GM12865 (cell line): ENCODE measurements around the gene ARFGAP1.

Source experiments
- DNase-seq: peaks from one replicate; pipeline ENCODE4 v3.0.0; 2010; ENCODE audit warnings: low read depth
- H3K4me3 ChIP-seq: 2 replicates; pipeline ENCODE4 v1.5.1; 2011; ENCODE audit warnings: mild to moderate bottlenecking, low read depth, low read length, control low read depth
- TF ChIP-seq, protein P1 (sequence below): IDR thresholded peaks from 2 replicates; pipeline ENCODE4 v1.5.1; 2011; ENCODE audit warnings: low read length, control low read depth, low read depth, inconsistent platforms; ENCODE audit not compliant: insufficient read depth; ENCODE audit errors: missing control alignments

Gene ARFGAP1

DNA sequence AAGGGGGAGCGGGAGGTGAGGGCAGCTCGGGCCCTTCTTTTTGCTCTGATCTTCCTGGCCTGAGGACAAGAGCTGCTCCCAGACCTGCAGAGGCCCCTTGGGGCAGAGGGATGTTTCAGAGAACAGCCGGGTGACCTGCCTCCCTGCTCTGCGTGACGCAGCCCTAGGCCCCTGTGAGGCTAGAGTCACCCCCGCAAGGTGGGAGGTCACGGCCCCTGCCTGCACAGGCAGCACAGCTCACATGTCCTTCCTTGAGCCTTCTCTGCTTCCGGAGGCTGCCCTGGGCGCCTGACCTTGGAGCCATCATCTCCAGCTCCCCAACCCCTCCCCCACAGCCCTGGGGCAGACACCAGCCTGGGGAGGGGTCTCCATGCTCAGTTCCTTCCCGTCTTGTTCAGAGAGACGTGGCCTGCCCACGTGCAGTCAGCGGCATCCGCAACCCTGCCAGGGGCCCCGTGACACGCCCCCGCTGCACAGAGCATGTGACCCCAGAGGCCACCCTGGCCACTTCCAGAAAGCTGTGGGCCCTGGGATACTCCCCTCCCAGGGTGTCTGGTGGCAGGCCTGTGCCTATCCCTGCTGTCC is 37.1 kb upstream of the ARFGAP1 start, which contains the start of gene BIRC7:
TSS of gene BIRC7 (plus strand) at position 507 of the 585 bp plus-strand sequence. CDS start 192 bp downstream, outside the sequence.
- H3K4me3 ChIP-seq = no peak within 1 kb of the TSS
- TF ChIP-seq, protein P1, sequence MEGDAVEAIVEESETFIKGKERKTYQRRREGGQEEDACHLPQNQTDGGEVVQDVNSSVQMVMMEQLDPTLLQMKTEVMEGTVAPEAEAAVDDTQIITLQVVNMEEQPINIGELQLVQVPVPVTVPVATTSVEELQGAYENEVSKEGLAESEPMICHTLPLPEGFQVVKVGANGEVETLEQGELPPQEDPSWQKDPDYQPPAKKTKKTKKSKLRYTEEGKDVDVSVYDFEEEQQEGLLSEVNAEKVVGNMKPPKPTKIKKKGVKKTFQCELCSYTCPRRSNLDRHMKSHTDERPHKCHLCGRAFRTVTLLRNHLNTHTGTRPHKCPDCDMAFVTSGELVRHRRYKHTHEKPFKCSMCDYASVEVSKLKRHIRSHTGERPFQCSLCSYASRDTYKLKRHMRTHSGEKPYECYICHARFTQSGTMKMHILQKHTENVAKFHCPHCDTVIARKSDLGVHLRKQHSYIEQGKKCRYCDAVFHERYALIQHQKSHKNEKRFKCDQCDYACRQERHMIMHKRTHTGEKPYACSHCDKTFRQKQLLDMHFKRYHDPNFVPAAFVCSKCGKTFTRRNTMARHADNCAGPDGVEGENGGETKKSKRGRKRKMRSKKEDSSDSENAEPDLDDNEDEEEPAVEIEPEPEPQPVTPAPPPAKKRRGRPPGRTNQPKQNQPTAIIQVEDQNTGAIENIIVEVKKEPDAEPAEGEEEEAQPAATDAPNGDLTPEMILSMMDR = no peak
- DNase-seq = no peak

- H3K4me3 ChIP-seq = no peak overlapping the region
- DNase-seq = no peak
- TF ChIP-seq, protein P1 = no peak
Observed at GRCh38 chr20:63236116-63236837, 36.3 kb upstream of the ARFGAP1 start.

DNA sequence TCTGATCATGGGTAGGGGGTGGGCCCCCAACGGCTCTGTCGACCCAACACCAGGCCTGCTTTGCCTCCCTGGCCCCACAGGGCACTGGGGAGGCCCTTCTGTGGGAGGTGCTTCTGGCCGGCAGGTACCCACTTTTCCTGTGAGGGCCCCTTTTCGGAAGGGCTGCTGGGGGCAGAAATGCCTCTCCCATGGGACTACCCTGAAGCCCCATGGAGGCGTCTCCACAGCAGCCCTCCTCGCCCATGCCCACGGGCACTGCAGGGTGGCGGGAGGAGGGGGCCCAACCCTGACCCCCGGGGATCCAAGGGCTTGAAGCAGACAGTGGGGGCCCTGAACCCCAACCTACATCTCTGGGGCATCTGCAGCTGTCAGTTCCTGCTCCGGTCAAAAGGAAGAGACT is 34.6 kb upstream of the ARFGAP1 start:
- no peak for DNase-seq
- no peak overlapping the region for H3K4me3 ChIP-seq
- TF ChIP-seq, protein P1 = no peak

DNA sequence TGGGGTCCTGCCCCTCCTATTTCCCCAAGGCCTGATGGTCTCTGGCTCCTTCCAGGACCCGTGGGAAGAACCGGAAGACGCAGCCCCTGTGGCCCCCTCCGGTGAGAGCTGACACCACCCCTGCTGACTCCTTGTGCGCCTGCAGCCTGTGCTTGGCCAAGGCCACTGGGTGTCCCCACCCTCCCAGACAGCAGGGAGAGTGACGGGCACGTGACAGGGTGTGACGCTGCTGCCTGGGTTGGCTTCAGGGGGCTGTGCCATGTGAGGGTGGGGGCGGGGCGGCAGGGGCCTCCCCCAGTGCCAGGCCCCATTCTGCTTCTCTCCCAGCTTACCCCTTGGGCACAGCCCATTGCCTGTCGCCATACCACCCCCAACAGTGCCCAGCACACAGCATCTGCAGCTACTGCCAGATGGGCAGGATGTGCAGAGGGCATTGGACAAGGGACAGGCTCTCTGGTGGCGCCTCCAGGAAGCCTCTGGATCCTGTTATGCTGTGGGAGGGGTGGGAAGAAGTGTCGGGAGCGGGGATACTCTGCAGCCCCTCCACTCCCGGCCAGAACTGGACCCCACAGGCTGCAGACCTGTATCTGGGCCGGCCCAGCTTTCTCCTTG is 34.0 kb upstream of the ARFGAP1 start:
- TF ChIP-seq, protein P1 = no peak
- H3K4me3 ChIP-seq = no peak overlapping the region
- no peak for DNase-seq

- TF ChIP-seq, protein P1 = no peak
- DNase-seq = no peak
- no peak overlapping the region for H3K4me3 ChIP-seq
Observed at GRCh38 chr20:63239431-63239830, 33.2 kb upstream of the ARFGAP1 start.

DNA sequence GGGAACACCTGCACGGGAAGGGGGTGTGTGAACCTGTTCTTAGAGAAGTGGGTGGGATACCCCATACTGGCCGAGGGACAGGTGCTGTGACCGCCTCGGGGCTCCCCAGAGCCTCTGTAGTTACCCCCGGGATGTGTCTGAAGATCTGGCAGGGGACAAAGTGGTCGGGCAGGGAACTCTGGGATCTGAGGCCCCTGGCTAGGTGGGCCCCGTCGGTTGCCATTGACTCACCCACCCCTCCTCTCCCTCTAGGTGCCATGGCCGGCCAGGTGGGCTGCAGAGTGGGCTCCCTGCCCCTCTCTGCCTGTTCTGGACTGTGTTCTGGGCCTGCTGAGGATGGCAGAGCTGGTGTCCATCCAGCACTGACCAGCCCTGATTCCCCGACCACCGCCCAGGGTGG is 32.6 kb upstream of the ARFGAP1 start:
- TF ChIP-seq, protein P1 = no peak
- H3K4me3 ChIP-seq = no peak overlapping the region
- DNase-seq = no peak
